Stimulated activated CD8-positive, alpha-beta memory T cell treated with anti-CD3 and anti-CD28 coated beads, Interleukin-12 subunit alpha, Interleukin-12 subunit beta, amount 100 ng/mL, for 24 hours (primary cell): ENCODE results near the gene LOX.

Experiments
- DNase-seq: peaks from one replicate; pipeline ENCODE4 v3.0.0-alpha.2; 2020; ENCODE audit errors: extremely low read depth

Gene LOX

DNA sequence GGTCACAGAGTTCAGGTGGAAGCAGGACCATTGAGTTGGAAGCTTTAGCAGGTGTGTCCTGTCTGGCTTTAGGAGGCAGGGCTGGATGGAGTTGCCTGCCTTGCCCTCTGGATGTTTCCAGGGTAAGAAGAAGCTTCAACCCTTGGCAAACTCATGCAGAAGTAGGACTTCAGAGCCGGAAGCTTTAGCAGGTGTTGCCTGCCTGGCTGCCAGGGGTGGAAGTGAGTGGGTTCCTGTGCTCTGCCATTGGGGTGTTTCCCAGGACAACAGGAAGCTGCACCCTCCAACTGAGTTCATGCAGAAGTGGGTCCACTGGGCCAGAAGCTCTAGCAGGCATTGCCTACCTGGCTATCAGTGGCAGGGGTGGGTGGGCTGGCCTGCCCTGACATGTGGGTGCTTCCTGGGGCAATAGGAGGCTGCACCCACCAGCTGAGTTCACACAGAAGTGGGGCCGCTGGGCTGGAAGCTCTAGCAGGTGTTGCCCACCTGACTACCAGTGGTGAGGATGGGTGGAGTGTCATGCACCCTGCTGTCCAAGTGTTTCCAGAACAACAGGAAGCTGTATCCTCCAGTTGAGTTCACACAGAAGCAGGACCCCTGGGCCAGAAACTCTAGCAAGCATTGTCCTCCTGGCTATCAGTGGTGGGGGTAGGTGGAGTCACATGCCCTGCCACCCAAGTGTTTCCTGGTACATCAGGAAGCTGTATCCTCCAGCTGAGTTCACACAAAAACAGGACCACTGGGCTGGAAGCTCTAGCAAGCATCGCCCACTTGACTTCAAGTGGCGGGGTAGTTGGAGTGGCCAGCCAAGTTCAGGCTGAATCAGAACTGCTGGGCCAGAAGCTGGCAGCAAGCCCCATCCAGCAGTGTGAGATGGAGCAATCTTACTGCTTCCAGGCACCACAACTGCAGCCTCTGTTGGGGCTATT lies 24.6 kb downstream of the LOX start:
- DNase-seq = no peak

DNA sequence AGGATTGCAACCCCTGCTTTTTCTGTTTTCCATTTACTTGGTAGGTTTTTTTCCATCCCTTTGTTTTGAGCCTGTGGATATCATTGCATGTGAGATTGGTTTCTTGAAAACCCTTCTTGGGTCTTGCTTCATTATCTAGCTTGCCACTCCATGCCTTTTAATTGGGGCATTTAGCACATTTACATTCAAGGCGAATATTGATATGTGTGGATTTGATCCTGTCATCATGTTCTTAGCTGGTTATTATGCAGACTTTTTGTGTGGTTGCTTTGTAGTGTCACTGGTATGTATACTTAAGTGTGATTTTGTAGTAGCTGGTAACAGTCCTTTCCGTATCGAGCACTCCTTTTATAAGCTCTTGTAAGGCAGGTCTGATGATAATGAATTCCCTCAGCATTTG lies 26.5 kb downstream of the LOX start:
- no peak for DNase-seq

DNA sequence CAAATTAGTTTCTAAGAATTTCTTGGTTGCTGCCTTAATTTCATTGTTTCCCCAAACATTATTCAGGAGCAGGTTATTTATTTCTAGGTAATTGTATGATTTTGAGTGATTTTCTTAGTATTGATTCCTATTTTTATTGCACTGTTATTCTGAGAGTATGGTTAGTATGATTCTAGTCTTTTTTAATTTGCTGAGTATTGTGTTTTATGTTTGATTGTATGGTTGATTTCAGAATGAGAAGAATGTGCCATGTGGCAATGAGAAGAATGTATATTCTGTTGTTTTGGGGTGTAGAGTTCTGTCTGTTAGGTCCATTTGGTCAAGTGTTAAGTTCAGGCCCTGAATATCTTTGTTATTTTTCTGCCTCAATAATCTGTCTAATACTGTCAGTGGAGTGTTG lies 27.1 kb downstream of the LOX start:
- DNase-seq = no peak

DNA sequence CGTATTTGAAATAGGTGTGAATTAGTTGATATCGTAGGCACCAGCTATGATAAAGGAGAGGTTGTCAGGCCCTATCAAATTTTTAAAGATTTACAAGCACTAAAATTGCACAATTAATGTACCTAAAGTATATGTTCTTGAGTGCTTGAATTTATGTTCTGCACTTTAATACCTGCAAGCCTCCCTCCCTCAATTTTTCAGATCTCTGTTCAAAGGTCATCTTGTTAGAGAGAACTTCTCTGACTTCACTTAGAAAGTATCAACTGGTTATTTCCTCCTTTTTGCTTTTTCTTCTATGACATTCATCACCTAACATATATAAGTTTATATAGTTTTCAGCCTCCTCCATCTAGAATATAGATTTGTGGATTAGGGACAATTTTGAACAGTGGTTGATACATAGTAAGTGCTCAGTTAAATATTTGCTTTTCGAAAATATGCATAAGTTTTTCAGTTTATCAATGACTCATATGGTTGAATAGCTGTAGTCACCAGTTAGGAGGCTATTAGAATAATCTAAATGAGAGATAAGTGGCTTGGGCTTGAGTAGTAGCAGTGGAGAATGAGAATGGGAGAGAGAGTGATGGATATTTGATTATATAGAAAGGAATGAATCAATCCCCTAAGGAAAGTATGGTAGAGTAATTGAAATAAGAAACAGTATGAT lies 37.3 kb downstream of the LOX start:
- no peak for DNase-seq

DNA sequence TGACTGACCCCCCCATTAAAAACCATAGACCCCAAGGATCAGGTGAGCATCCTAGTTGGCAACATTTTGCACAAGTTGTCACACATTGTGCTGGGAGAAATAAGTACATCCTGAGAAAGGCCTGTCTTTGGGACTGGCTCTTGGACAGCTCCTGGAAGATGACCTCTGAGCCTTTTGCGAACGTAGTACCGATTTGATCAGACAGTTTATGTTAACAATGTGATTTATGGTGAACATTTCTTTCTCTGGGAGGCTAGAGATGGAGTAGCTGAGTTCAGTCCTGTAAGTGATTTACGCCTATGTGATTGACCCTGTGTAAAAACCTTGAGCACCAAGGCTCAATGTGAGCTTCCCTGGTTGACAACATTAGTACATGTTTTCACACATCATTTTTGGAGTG lies 41.7 kb downstream of the LOX start:
- DNase-seq = no peak

DNA sequence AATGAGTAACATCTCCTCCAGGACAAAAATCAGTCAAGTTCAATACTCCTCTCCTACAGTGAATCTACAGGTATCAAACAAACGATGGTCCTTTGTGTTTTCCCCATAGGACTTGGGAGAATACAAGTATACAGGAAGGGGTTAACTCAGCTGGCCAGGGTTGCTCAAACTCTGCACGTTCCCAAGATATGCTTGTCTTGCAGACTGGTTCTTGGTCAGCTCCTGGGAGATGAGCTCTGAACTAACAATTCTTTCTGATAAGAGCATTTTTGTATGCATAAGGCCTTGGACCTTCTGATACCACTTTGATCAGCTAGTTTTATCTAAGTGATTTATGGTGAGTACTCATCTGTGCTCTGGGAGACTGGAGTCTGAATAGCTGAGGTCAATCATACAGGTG lies 42.1 kb downstream of the LOX start:
- DNase-seq = no peak

DNA sequence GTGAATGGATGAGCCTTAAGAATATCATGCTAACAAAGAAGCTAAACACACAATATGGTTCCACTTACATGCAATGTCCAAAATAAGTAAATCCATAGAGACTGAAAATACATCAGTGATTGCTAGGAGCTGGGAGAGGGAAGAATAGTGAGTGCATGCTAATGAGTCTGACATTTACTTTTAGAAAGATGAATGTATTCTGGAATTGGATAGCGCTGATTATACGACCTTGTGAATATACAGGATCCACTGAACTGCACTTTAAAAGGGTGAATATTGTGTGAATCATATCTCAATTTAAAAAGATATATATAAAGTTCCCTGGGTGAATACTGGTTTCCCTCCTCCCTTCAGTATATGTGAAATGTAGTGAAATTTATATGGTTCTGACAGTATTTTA lies 46.2 kb downstream of the LOX start:
- DNase-seq = no peak

DNA sequence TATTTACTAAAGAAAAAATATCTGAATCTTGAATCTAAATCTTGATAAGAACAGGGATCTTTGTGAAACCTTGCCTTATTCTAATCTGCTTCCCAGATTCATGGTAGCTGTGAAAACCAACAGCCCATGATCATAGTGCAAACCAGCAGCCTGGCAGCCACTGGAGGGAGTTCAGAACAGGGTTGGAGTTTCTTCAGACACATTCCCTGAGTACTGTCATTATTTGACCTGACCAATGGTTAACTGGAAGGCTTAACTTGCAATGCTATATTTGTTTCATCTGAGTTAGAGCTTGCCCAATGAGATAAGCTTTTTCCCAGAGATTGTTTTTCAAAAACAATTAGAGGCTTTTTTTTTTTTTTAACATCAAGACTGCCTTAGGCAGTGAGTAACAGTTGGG lies 47.8 kb downstream of the LOX start:
- DNase-seq = no peak

DNA sequence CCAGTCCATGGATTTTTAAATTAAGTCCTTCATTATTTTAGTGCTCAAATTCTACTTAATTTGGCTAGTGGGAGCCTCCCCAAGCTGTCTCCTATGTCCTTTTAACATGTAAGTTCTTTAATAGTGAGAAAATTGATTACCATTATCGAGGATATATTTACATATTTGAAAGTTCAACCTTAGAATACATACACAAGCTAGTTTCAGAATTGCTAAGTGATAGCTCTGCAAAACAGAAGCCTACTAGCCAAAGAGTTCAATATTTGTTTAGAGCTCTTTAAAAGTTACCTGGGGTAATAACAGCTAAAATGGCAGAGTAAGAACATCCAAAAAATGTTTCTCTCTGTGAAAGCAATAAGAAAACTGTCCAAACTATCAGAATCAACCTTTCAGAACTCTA lies 48.2 kb downstream of the LOX start:
- DNase-seq = no peak

DNA sequence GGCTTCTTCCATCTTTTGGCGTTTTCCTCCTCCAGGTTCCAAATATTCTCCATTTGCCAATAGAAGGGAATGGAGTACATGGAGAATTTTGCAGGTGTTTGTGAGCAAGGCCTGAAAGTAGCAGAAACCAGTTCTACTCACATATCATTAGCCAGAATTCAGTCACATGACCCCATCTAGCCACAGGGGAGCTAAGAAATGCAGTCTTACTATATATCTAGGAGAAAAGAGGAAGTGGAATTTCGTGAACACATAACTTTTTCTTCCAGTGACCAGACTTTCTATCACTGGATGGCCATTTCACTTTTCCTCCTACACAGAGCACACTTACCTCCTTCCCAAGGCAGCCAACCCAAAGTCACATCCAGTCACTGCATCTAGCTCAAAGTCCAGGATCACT lies 55.1 kb downstream of the LOX start:
- DNase-seq = no peak

DNA sequence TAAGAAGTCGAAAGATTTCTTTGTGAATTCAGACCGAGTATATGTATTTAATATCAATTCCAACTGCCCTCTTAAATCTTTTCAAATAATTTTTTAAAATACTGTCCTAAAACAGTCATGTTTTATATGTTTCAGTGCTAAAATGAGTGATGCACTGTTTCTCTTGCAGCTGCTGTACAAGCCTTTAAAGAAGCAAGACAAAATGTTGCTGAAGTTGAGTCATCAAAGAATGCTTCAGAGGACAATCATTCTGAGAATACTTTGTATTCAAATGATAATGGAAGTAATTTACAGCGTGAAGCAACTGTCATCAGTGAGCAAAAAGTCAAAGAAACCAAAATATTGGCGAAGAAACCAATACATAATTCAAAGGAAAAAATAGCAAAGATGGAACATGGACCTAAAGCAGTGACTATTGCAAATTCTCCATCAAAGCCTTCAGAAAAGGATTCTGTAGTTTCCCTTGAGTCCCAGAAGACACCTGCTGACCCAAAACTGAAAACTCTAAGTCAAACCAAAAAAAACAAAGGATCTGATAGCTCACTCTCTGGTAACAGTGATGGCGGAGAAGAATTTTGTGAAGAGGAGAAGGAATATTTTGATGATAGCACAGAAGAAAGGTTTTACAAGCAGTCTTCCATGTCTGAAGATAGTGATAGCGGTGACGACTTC lies 58.0 kb downstream of the LOX start:
- DNase-seq = no peak

DNA sequence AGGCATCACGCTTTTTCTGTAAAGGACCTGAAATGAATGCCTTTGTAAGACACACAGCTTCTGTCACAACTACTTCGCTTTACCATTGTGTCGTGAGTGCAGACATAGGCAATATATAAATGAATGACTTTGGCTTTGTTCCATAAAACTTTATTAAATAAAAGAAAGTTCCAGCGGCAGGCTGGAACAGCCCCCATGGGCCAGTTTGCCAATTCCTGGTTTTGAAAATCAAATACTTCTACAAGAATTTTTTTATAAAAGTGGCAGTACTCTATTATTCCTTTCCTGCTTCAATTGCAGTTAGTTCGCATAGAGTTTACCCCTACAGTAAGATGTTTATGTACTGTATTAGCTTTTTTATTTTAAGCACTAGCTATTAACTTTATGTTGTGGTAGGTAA lies 62.6 kb downstream of the LOX start:
- DNase-seq = no peak

DNA sequence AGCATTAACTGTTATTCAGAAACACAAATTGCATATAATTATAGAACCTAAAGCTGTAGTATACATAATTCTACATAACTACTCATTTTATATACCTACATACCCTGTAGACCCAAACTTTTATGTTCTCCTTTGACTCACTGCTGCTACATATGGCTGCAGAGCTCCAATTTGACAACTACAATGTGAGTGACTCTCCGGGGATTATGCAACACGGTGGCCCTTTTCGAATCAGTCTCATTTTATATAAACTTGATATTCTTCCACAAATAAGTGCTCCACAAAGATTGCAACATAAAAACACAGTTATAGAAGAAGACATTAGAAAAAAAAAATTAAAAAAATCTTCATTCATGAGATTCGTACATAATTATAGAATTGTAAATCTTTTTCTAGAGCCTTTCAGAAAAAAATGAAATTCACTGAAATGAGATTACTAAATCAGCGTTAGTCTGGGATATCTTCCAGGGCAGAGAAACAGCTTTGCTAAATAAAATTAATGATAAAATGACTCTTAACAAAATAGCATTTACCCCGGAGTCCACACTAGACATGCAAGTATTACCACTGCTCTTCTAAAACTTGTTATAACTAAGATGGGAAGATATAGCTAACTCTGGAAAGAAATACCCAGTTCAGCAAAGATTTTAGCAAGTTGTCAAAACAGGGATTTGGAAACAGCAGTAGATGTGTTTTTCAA lies 63.7 kb downstream of the LOX start:
- DNase-seq = no peak
